ENCODE results near the gene SHROOM1.
"Not testable (repeated sequence)": the region's sequence is repeated elsewhere in the genome, so short reads cannot be mapped to it uniquely, and the experiment has no call there.

The SHROOM1 gene

GRCh38 chr5:132808448-132808847 is 22.0 kb downstream of the SHROOM1 start:
- no peak overlapping the region for H3K4me3 ChIP-seq (ENCODE audit: low read depth, low read length)
- no peak for TF ChIP-seq CTCF (IDR thresholded peaks at IDR 0.05; ENCODE audit: control insufficient read depth, extremely low read depth, insufficient read depth)
- DNase-seq (ENCODE audit: low read depth) = peak; percentile 56

GRCh38 chr5:132807163-132807838 is 23.1 kb downstream of the SHROOM1 start:
- no peak for TF ChIP-seq CTCF (IDR thresholded peaks at IDR 0.05; ENCODE audit: control insufficient read depth, extremely low read depth, insufficient read depth)
- no peak overlapping the region for H3K4me3 ChIP-seq (ENCODE audit: low read depth, low read length)
- no peak for DNase-seq (ENCODE audit: low read depth)

- not testable (repeated sequence) for DNase-seq (ENCODE audit: low read depth); H3K4me3 ChIP-seq (ENCODE audit: low read depth, low read length)
Measured at GRCh38 chr5:132806804-132807162, 23.7 kb downstream of the SHROOM1 start.

- not testable (repeated sequence) for H3K4me3 ChIP-seq (ENCODE audit: low read depth, low read length); DNase-seq (ENCODE audit: low read depth)
Measured at GRCh38 chr5:132805872-132806271, 24.6 kb downstream of the SHROOM1 start.

GRCh38 chr5:132804219-132804618 is 26.2 kb downstream of the SHROOM1 start:
- DNase-seq (ENCODE audit: low read depth); H3K4me3 ChIP-seq (ENCODE audit: low read depth, low read length): not testable (repeated sequence)

- DNase-seq (ENCODE audit: low read depth); H3K4me3 ChIP-seq (ENCODE audit: low read depth, low read length): not testable (repeated sequence)
Measured at GRCh38 chr5:132802685-132803066, 27.8 kb downstream of the SHROOM1 start.

- TF ChIP-seq CTCF (IDR thresholded peaks at IDR 0.05; ENCODE audit: control insufficient read depth, extremely low read depth, insufficient read depth) = no peak
- no peak overlapping the region for H3K4me3 ChIP-seq (ENCODE audit: low read depth, low read length)
- DNase-seq (ENCODE audit: low read depth) = no peak
Measured at GRCh38 chr5:132802044-132802684, 28.3 kb downstream of the SHROOM1 start.

- TF ChIP-seq CTCF (IDR thresholded peaks at IDR 0.05; ENCODE audit: control insufficient read depth, extremely low read depth, insufficient read depth) = no peak
- no peak for DNase-seq (ENCODE audit: low read depth)
- H3K4me3 ChIP-seq (ENCODE audit: low read depth, low read length) = no peak overlapping the region
Measured at GRCh38 chr5:132800545-132800944, 29.9 kb downstream of the SHROOM1 start.

- no peak overlapping the region for H3K4me3 ChIP-seq (ENCODE audit: low read depth, low read length)
- no peak for DNase-seq (ENCODE audit: low read depth)
- TF ChIP-seq CTCF (IDR thresholded peaks at IDR 0.05; ENCODE audit: control insufficient read depth, extremely low read depth, insufficient read depth) = no peak
Measured at GRCh38 chr5:132799392-132799791, 31.1 kb downstream of the SHROOM1 start.

All from LNCaP clone FGC (cell line).